ENCODE measurements around the gene EXOSC3. TPM values are rescaled to one million over a fixed set of nuclear protein-coding genes. Genes with fewer than 3 reads are reported as not detected.
A peak's percentile ranks its signal among the peaks of the same experiment; 100 is the strongest.
"Not testable (repeated sequence)": the region's sequence is repeated elsewhere in the genome, so short reads cannot be mapped to it uniquely, and the experiment has no call there.

The EXOSC3 gene
- polyA plus RNA-seq, 1 donor (not counting 4 experiments of a cell fraction or from before 2014, with no cell fraction given), result 48.8 TPM

- Histone ChIP-seq H3K27me3 (ENCODE audit: control insufficient read depth, extremely low read depth, insufficient read depth, low read length) (no peaks in the 10 kb centered on the region), H3K4me3 (ENCODE audit: control insufficient read depth in 2 of 3, extremely low read depth in 1 of 3, insufficient read depth in 2 of 3, low read depth in 1 of 3, low read length in 3 of 3) (peak overlapping the region; percentile 60 to 87 (median 76)), H3K4me2 (ENCODE audit: control insufficient read depth, extremely low read depth, insufficient read depth, low read depth, low read length) (peak overlapping the region; percentile 86), H3K27ac (ENCODE audit: control insufficient read depth, insufficient read depth, low read length) (no peak overlapping the region), H3K9ac (ENCODE audit: control insufficient read depth, extremely low read depth, insufficient read depth, low read length) (no peak overlapping the region), H3K36me3 (ENCODE audit: control insufficient read depth in 2 of 2, extremely low read depth in 1 of 2, insufficient read depth in 2 of 2, low read length in 2 of 2) (no peaks in the 10 kb centered on the region), H4K20me1 (ENCODE audit: control insufficient read depth, extremely low read depth, insufficient read depth, low read length) (no peaks in the 10 kb centered on the region), H3K9me1 (ENCODE audit: control insufficient read depth, extremely low read depth, insufficient read depth, low read length) (no peaks in the 10 kb centered on the region), H3K79me2 (ENCODE audit: control insufficient read depth, insufficient read depth, low read length) (peaks cover 12% of the 10 kb centered on the region), H2AFZ (ENCODE audit: control insufficient read depth, low read length) (peak overlapping the region; percentile 96), H3K4me1 (ENCODE audit: control insufficient read depth, extremely low read depth, insufficient read depth, low read length) (peaks cover 8% of the 10 kb centered on the region), H3K9me3 (ENCODE audit: control insufficient read depth, low read depth, low read length) (no peaks in the 10 kb centered on the region)
- FAIRE-seq (no peak), DNase-seq (ENCODE audit: low read depth, low spot score) (no peak)
- no peak for TF ChIP-seq EZH2 (IDR thresholded peaks at IDR 0.05; ENCODE audit: low read length)
- TF ChIP-seq CTCF (optimal IDR thresholded peaks at IDR 0.05 in 1 of 3, IDR thresholded peaks at IDR 0.05 in 1 of 3, conservative IDR thresholded peaks at IDR 0.05 in 1 of 3; ENCODE audit: extremely low read depth in 1 of 3, insufficient read depth in 2 of 3, low read length in 3 of 3), result no peak
- dilution Hi-C loops (cut with MboI; ENCODE audit: extremely low pct_ligation_motif_present, low sequenced_read_pairs), result no loop called here
These were observed 32.0 kb downstream of the EXOSC3 start for GRCh38 chr9:37752642-37753488.

GRCh38 chr9:37752112-37752511, 32.8 kb downstream of the EXOSC3 start:
- peaks cover 12% of the 10 kb centered on the region for H3K79me2 ChIP-seq (ENCODE audit: control insufficient read depth, insufficient read depth, low read length)
- H3K27me3 ChIP-seq (ENCODE audit: control insufficient read depth, extremely low read depth, insufficient read depth, low read length); H3K4me2 ChIP-seq (ENCODE audit: control insufficient read depth, extremely low read depth, insufficient read depth, low read depth, low read length); H3K27ac ChIP-seq (ENCODE audit: control insufficient read depth, insufficient read depth, low read length); H3K9me1 ChIP-seq (ENCODE audit: control insufficient read depth, extremely low read depth, insufficient read depth, low read length); H3K9ac ChIP-seq (ENCODE audit: control insufficient read depth, extremely low read depth, insufficient read depth, low read length); H2AFZ ChIP-seq (ENCODE audit: control insufficient read depth, low read length); FAIRE-seq; H3K4me1 ChIP-seq (ENCODE audit: control insufficient read depth, extremely low read depth, insufficient read depth, low read length); dilution Hi-C loops (cut with MboI; ENCODE audit: extremely low pct_ligation_motif_present, low sequenced_read_pairs); DNase-seq (ENCODE audit: low read depth, low spot score); H3K4me3 ChIP-seq (ENCODE audit: control insufficient read depth in 2 of 3, extremely low read depth in 1 of 3, insufficient read depth in 2 of 3, low read depth in 1 of 3, low read length in 3 of 3); H3K36me3 ChIP-seq (ENCODE audit: control insufficient read depth in 2 of 2, extremely low read depth in 1 of 2, insufficient read depth in 2 of 2, low read length in 2 of 2); H4K20me1 ChIP-seq (ENCODE audit: control insufficient read depth, extremely low read depth, insufficient read depth, low read length); H3K9me3 ChIP-seq (ENCODE audit: control insufficient read depth, low read depth, low read length): not testable (repeated sequence)

GRCh38 chr9:37751704-37752103, 33.2 kb downstream of the EXOSC3 start:
- H3K9ac ChIP-seq (ENCODE audit: control insufficient read depth, extremely low read depth, insufficient read depth, low read length); H3K4me2 ChIP-seq (ENCODE audit: control insufficient read depth, extremely low read depth, insufficient read depth, low read depth, low read length); DNase-seq (ENCODE audit: low read depth, low spot score); dilution Hi-C loops (cut with MboI; ENCODE audit: extremely low pct_ligation_motif_present, low sequenced_read_pairs); H4K20me1 ChIP-seq (ENCODE audit: control insufficient read depth, extremely low read depth, insufficient read depth, low read length); H3K4me3 ChIP-seq (ENCODE audit: control insufficient read depth in 2 of 3, extremely low read depth in 1 of 3, insufficient read depth in 2 of 3, low read depth in 1 of 3, low read length in 3 of 3); H3K27me3 ChIP-seq (ENCODE audit: control insufficient read depth, extremely low read depth, insufficient read depth, low read length); H3K9me1 ChIP-seq (ENCODE audit: control insufficient read depth, extremely low read depth, insufficient read depth, low read length); H3K36me3 ChIP-seq (ENCODE audit: control insufficient read depth in 2 of 2, extremely low read depth in 1 of 2, insufficient read depth in 2 of 2, low read length in 2 of 2); H3K4me1 ChIP-seq (ENCODE audit: control insufficient read depth, extremely low read depth, insufficient read depth, low read length); H3K27ac ChIP-seq (ENCODE audit: control insufficient read depth, insufficient read depth, low read length); H3K9me3 ChIP-seq (ENCODE audit: control insufficient read depth, low read depth, low read length); H2AFZ ChIP-seq (ENCODE audit: control insufficient read depth, low read length); FAIRE-seq: not testable (repeated sequence)
- peaks cover 12% of the 10 kb centered on the region for H3K79me2 ChIP-seq (ENCODE audit: control insufficient read depth, insufficient read depth, low read length)

Measured in keratinocyte (primary cell).